ENCODE data around the gene KRT6B.

The KRT6B gene

GRCh38 chr12:52433501-52434080 is 18.4 kb downstream of the KRT6B start:
- H3K9ac ChIP-seq, result no peak overlapping the region
- H3K4me3 ChIP-seq (IDR thresholded peaks at IDR 0.05; ENCODE audit: insufficient read depth, low read depth, low read length), result no peak overlapping the region
- no peaks in the 10 kb centered on the region for H3K79me2 ChIP-seq (ENCODE audit: insufficient read depth, low read depth)
- TF ChIP-seq, protein P1, sequence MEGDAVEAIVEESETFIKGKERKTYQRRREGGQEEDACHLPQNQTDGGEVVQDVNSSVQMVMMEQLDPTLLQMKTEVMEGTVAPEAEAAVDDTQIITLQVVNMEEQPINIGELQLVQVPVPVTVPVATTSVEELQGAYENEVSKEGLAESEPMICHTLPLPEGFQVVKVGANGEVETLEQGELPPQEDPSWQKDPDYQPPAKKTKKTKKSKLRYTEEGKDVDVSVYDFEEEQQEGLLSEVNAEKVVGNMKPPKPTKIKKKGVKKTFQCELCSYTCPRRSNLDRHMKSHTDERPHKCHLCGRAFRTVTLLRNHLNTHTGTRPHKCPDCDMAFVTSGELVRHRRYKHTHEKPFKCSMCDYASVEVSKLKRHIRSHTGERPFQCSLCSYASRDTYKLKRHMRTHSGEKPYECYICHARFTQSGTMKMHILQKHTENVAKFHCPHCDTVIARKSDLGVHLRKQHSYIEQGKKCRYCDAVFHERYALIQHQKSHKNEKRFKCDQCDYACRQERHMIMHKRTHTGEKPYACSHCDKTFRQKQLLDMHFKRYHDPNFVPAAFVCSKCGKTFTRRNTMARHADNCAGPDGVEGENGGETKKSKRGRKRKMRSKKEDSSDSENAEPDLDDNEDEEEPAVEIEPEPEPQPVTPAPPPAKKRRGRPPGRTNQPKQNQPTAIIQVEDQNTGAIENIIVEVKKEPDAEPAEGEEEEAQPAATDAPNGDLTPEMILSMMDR (conservative IDR thresholded peaks at IDR 0.05; ENCODE audit: low read depth, low read length), result no peak
- H3K4me2 ChIP-seq, result no peak overlapping the region
- no peak overlapping the region for H2AFZ ChIP-seq (ENCODE audit: low read depth)
- H3K27me3 ChIP-seq (ENCODE audit: insufficient read depth, low read depth), result peaks cover 63% of the 10 kb centered on the region
- no peaks in the 10 kb centered on the region for H4K20me1 ChIP-seq (ENCODE audit: insufficient read depth)
- no peaks in the 10 kb centered on the region for H3K36me3 ChIP-seq (ENCODE audit: insufficient read depth)
- no peaks in the 10 kb centered on the region for H3K4me1 ChIP-seq (ENCODE audit: low read depth, poor library complexity, severe bottlenecking)
- H3K27ac ChIP-seq, result no peak overlapping the region

- no peaks in the 10 kb centered on the region for H3K36me3 ChIP-seq (ENCODE audit: insufficient read depth)
- H3K9ac ChIP-seq, result no peak overlapping the region
- H3K79me2 ChIP-seq (ENCODE audit: insufficient read depth, low read depth), result no peaks in the 10 kb centered on the region
- no peak overlapping the region for H2AFZ ChIP-seq (ENCODE audit: low read depth)
- H3K4me1 ChIP-seq (ENCODE audit: low read depth, poor library complexity, severe bottlenecking), result no peaks in the 10 kb centered on the region
- H3K4me2 ChIP-seq, result no peak overlapping the region
- H3K27ac ChIP-seq, result no peak overlapping the region
- H3K27me3 ChIP-seq (ENCODE audit: insufficient read depth, low read depth), result peaks cover 66% of the 10 kb centered on the region
- no peaks in the 10 kb centered on the region for H4K20me1 ChIP-seq (ENCODE audit: insufficient read depth)
- TF ChIP-seq, protein P1 (conservative IDR thresholded peaks at IDR 0.05; ENCODE audit: low read depth, low read length), result no peak
- H3K4me3 ChIP-seq (IDR thresholded peaks at IDR 0.05; ENCODE audit: insufficient read depth, low read depth, low read length), result no peak overlapping the region
Observed at GRCh38 chr12:52432559-52433207, 19.3 kb downstream of the KRT6B start.

- H4K20me1 ChIP-seq (ENCODE audit: insufficient read depth), result no peaks in the 10 kb centered on the region
- no peak overlapping the region for H3K4me3 ChIP-seq (IDR thresholded peaks at IDR 0.05; ENCODE audit: insufficient read depth, low read depth, low read length)
- H3K27ac ChIP-seq, result no peak overlapping the region
- no peaks in the 10 kb centered on the region for H3K36me3 ChIP-seq (ENCODE audit: insufficient read depth)
- H3K79me2 ChIP-seq (ENCODE audit: insufficient read depth, low read depth), result no peaks in the 10 kb centered on the region
- TF ChIP-seq, protein P1 (conservative IDR thresholded peaks at IDR 0.05; ENCODE audit: low read depth, low read length), result no peak
- H3K4me2 ChIP-seq, result no peak overlapping the region
- H3K9ac ChIP-seq, result no peak overlapping the region
- no peak overlapping the region for H2AFZ ChIP-seq (ENCODE audit: low read depth)
- H3K27me3 ChIP-seq (ENCODE audit: insufficient read depth, low read depth), result peaks cover 55% of the 10 kb centered on the region
- no peaks in the 10 kb centered on the region for H3K4me1 ChIP-seq (ENCODE audit: low read depth, poor library complexity, severe bottlenecking)
Observed at GRCh38 chr12:52428121-52428520, 23.8 kb downstream of the KRT6B start.

DNA sequence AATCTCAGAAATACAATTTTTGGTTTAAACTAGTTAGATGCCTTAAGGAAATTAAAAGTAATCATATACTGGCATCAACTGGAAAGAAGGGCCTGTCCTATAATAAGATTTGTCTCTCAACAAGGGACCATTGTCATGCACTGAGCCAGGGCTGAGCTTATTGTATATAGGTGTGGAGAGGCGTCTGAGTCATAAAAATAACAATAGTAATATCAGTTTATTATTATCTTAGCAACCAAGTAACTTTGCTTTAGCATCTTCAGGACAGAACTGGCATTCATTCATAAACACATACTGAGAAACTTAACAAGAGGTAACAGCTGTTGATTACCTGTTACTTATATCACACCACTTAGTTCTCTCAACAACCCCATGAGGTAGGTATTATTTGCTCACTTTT is 24.9 kb downstream of the KRT6B start:
- Histone ChIP-seq H3K27ac (no peak overlapping the region), H3K9ac (no peak overlapping the region), H2AFZ (ENCODE audit: low read depth) (no peak overlapping the region), H3K36me3 (ENCODE audit: insufficient read depth) (no peaks in the 10 kb centered on the region), H3K27me3 (ENCODE audit: insufficient read depth, low read depth) (peaks cover 44% of the 10 kb centered on the region), H3K4me1 (ENCODE audit: low read depth, poor library complexity, severe bottlenecking) (no peaks in the 10 kb centered on the region), H3K4me2 (no peak overlapping the region), H4K20me1 (ENCODE audit: insufficient read depth) (no peaks in the 10 kb centered on the region), H3K4me3 (IDR thresholded peaks at IDR 0.05; ENCODE audit: insufficient read depth, low read depth, low read length) (no peak overlapping the region), H3K79me2 (ENCODE audit: insufficient read depth, low read depth) (no peaks in the 10 kb centered on the region)
- TF ChIP-seq, protein P1 (conservative IDR thresholded peaks at IDR 0.05; ENCODE audit: low read depth, low read length), result no peak
